Right lobe of liver (tissue), 6 donors: ENCODE measurements around the gene TIMP3. TPM values are rescaled to one million over a fixed set of nuclear protein-coding genes. Genes with fewer than 3 reads are reported as not detected.
"Not testable (repeated sequence)": the region's sequence is repeated elsewhere in the genome, so short reads cannot be mapped to it uniquely, and the experiment has no call there.

Experiments used
- ATAC-seq, 4 donors: fragments of 200-7000 bp; cut with Tn5 transposase; one replicate each; pipeline ENCODE4 v1.9.1; 2020; ENCODE audit warnings: mild to moderate bottlenecking in 4 of 4, moderate library complexity in 4 of 4
- DNase-seq, 3 donors: peaks; one replicate each; pipeline ENCODE4 v3.0.0-alpha.2; 2020
- H3K27ac ChIP-seq, 3 donors: fragments of 200-600 bp; one replicate each; pipeline ENCODE4 v1.8.0; 2022
- H3K27me3 ChIP-seq, 2 donors: fragments of 200-600 bp; one replicate each; pipeline ENCODE4 v1.8.0; 2022
- H3K36me3 ChIP-seq, 4 donors: fragments of 200-600 bp; sonication (generic) in 1 of 4; one replicate each; pipeline versions ENCODE4 v1.5.1 to v1.8.0; 2017 to 2022; ENCODE audit warnings: control low read depth in 1 of 4
- H3K4me1 ChIP-seq, 4 donors: fragments of 200-600 bp; sonication (generic) in 1 of 4; one replicate each; pipeline versions ENCODE4 v1.5.1 to v1.8.0; 2017 to 2022; ENCODE audit warnings: control low read depth in 1 of 4
- H3K4me3 ChIP-seq, 3 donors: fragments of 200-600 bp; one replicate each; pipeline ENCODE4 v1.8.0; 2022
- H3K9me3 ChIP-seq, 4 donors: fragments of 200-600 bp; sonication (generic) in 1 of 4; one replicate each; pipeline versions ENCODE4 v1.5.1 to v1.8.0; 2017 to 2022; ENCODE audit warnings: control low read depth in 1 of 4
- CTCF ChIP-seq, 4 donors: fragments of 200-600 bp in 3 of 4; fragments of 450-650 bp in 1 of 4; IDR thresholded peaks; one replicate each; pipeline versions ENCODE4 v1.5.1 to v1.8.0; 2016 to 2022; ENCODE audit warnings: antibody characterized with exemption in 4 of 4, mild to moderate bottlenecking in 2 of 4
- POLR2A ChIP-seq: fragments of 450-650 bp; IDR thresholded peaks from one replicate; pipeline ENCODE4 v1.6.1; 2017; ENCODE audit warnings: antibody characterized with exemption, mild to moderate bottlenecking
- WGBS: methylation state at CpG from one replicate; pipeline ENCODE4 v1.1.6; 2018; ENCODE audit warnings: low coverage, low lambda C conversion rate; ENCODE audit not compliant: insufficient coverage; ENCODE audit errors: missing lambda C conversion rate; 5-methylcytosine and 5-hydroxymethylcytosine counted together
- intact Hi-C, 2 donors: fragments of 100-400 bp; cut with DNase I; formaldehyde crosslinking; loops; one replicate each; pipeline versions ENCODE4 v1.11.2 to v1.14.1; 2022
- total RNA-seq, 6 experiments: library from RNA; depleted of rRNA in 2 of 6; stranded (reverse); fragments of >200 nt in 2 of 6; fragmentation: NEBNext Ultra II Directional in 3 of 6; extraction: Animal tissue kit (Norgen Biotek cat#: 25700) in 3 of 6; gene quantifications; one replicate each; pipeline versions ENCODE4 v1.1.0 to v1.2.4, GENCODE V29; 2016 to 2023
- donor health status: DM: no; HTN: yes; CAD: no.
- donor health status: DM: no; HTN: no; CAD: no.
- donor health status: DM: no; HTN: no; CAD: no.
- donor health status: DM: no; HTN: yes; CAD: no.
- donor health status: DM: no; HTN: yes; CAD: no.

The TIMP3 gene
- total RNA-seq, 6 experiments from 2014 or later = 21.9 to 58.6 (median 52.7) TPM

- intact Hi-C loops = no loop called here
- H3K27ac ChIP-seq = no peak overlapping the region
- no peak for DNase-seq
- no peak for ATAC-seq
- no peaks in the 10 kb centered on the region for H3K9me3 ChIP-seq
- no peaks in the 10 kb centered on the region for H3K27me3 ChIP-seq
- no peak overlapping the region for H3K4me3 ChIP-seq
- H3K36me3 ChIP-seq = no peaks in the 10 kb centered on the region
- WGBS = 73% methylated on average over 4 of the region's 4 CpGs
- H3K4me1 ChIP-seq = no peaks in the 10 kb centered on the region
- TF ChIP-seq POLR2A (no peak), CTCF (IDR thresholded peaks at IDR 0.05) (no peak)
Measured at GRCh38 chr22:32866953-32867352, 65.4 kb downstream of the TIMP3 start.

GRCh38 chr22:32868946-32869345 lies 67.4 kb downstream of the TIMP3 start:
- no peak for TF ChIP-seq CTCF (IDR thresholded peaks at IDR 0.05)
- no peak for TF ChIP-seq POLR2A
- Histone ChIP-seq H3K27me3 (no peaks in the 10 kb centered on the region), H3K27ac (no peak overlapping the region), H3K4me1 (no peaks in the 10 kb centered on the region), H3K9me3 (no peaks in the 10 kb centered on the region), H3K36me3 (no peaks in the 10 kb centered on the region), H3K4me3 (no peak overlapping the region)
- DNase-seq (no peak), ATAC-seq (no peak)
- WGBS = 76% methylated on average over 6 of the region's 6 CpGs
- intact Hi-C loops = no loop called here

GRCh38 chr22:32870474-32870873 lies 69.0 kb downstream of the TIMP3 start:
- no peak overlapping the region for H3K4me3 ChIP-seq
- TF ChIP-seq POLR2A (no peak), CTCF (IDR thresholded peaks at IDR 0.05) (no peak)
- no peaks in the 10 kb centered on the region for H3K36me3 ChIP-seq
- no peak for ATAC-seq
- no peaks in the 10 kb centered on the region for H3K4me1 ChIP-seq
- intact Hi-C loops = no loop called here
- no peak for DNase-seq
- no peaks in the 10 kb centered on the region for H3K9me3 ChIP-seq
- H3K27me3 ChIP-seq = no peaks in the 10 kb centered on the region
- no peak overlapping the region for H3K27ac ChIP-seq

GRCh38 chr22:32873604-32874003 lies 72.1 kb downstream of the TIMP3 start:
- DNase-seq, H3K36me3 ChIP-seq, intact Hi-C loops, H3K27ac ChIP-seq, H3K27me3 ChIP-seq, H3K4me1 ChIP-seq, H3K4me3 ChIP-seq, H3K9me3 ChIP-seq, ATAC-seq: not testable (repeated sequence)
- WGBS = 70% methylated on average over 5 of the region's 5 CpGs

GRCh38 chr22:32874385-32874784 lies 72.9 kb downstream of the TIMP3 start:
- no peaks in the 10 kb centered on the region for H3K27me3 ChIP-seq
- no peak for DNase-seq
- no peak for TF ChIP-seq POLR2A
- TF ChIP-seq CTCF (IDR thresholded peaks at IDR 0.05) = no peak
- intact Hi-C loops = no loop called here
- no peaks in the 10 kb centered on the region for H3K9me3 ChIP-seq
- 82% methylated on average over 4 of the region's 4 CpGs for WGBS
- no peak overlapping the region for H3K4me3 ChIP-seq
- H3K4me1 ChIP-seq = no peaks in the 10 kb centered on the region
- no peak overlapping the region for H3K27ac ChIP-seq
- H3K36me3 ChIP-seq = no peaks in the 10 kb centered on the region
- no peak for ATAC-seq
